MV-4-11 (cell line): ENCODE data around the gene GAPDHS.
A peak's percentile ranks its signal among the peaks of the same experiment; 100 is the strongest.

Source experiments
- DNase-seq: peaks from one replicate; lab custom pipeline; 2025; lab: John Stamatoyannopoulos, UW

The GAPDHS gene

GRCh38 chr19:35510626-35510964 is 22.7 kb upstream of the GAPDHS start:
- DNase-seq: no peak

- DNase-seq: no peak
These were observed 21.9 kb upstream of the GAPDHS start for GRCh38 chr19:35511337-35511736.

DNA sequence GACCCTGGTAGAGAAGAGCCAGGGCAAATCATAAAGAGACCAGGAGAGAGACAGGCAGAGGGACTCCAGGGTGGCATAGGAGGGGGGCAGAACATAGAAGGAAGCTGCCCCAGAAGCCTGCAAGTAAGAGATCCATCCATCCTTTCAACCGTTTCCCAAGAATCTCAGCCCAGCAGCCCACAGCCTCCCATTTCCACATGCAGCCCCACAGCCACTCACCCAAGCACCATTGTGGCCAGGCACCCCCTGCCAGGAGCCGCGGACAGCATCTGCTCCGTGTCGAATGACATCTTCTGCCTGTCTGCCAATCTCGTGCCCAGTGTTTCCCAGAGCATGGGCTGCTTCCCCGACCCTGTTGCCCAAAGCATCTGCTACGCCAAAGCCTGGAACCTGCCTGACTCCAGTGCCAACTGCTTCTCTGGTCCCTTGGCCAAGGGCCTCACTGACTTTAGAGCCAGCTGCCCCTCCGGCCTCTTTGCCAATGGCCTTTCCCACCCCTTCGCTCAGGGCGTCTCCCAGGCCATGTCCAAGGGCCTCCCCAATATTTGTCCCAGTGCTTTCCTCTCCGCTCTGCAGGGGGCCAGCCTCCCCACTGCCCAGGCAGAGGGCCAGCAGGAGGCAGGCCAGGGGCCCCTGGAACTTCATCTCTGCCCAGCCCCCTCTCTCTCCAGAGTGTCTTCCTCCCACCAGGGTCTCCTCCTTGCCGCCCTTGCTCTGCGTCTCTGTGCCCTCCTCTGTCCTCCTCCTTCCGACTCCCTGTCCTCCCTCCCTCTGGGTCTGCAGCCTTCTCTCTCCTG is 20.2 kb upstream of the GAPDHS start:
- DNase-seq: no peak

DNA sequence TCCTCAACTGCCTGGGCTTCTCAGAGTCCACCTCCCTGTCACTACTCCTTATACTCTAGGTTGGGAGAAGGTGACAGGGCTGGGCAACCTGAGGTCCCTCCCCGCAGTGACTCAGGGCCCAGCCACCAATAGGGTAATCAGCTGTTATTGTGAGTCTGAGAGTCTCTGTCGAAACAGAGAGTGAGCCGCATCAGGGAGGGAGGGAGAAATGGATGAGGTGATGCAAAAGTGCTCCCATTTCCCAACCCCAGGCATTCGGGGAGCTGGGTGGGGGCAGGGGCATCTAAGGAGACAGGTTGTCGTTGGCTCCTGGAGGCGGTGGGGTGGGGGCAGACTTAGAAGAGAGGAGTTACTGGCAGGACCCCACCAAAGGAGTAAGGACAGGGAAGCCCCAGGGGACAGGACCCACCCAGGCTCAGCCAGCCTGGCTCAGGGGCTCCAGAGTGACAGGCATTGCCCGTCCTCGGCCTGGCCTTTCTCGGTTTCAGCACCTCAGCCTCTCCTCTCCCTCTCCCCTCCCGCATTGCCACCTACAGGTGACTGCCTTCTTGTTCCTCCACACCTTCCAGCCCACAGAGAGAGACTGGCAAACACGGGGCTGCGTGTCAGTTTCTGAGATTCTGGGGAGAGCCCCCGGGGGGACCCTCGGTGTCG is 19.5 kb upstream of the GAPDHS start, which contains the start of gene DMKN:
Gene DMKN (minus strand): TSS at position 22 of the 654 bp plus-strand sequence. CDS start 174 bp downstream, outside the sequence.
- DNase-seq: no peak

GRCh38 chr19:35514282-35514809 is 18.9 kb upstream of the GAPDHS start:
- no peak for DNase-seq

DNA sequence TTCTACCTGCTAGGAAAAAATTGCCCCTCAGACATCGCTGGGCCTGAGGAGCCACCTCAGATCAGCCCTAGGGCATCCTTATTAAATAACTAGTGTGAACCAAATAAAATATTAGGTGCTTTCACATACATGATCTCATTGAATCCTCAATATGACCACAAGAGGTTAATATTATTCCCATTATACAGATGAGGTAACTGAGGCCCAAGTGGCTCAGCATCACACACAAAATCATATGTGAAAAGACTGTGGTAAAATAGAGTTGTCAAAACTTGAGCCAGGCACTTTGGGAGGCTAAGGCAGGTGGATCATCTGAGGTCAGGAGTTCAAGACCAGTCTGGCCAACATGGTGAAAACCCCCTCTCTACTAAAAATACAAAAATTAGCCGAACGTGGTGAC is 16.9 kb upstream of the GAPDHS start:
- DNase-seq: no peak

DNA sequence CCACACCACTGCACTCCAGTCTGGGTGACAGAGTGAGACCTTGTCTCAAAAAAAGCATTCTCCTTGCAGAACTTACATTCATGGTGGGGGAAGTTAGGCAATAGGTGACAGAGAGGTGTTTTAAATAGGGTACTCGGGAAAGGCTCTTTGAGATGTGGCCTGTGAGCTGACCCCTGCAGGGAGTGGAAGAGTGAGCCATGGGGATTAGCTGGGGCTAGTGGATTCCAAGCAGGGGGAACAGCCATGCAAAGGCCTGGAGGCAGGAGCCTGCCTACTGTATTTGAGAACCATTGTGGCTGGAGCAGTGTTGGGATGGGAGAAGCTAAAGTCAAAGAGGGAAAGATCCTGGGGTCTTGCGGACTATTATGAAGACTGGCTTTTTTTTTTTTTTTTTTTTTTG is 15.9 kb upstream of the GAPDHS start:
- no peak for DNase-seq

DNA sequence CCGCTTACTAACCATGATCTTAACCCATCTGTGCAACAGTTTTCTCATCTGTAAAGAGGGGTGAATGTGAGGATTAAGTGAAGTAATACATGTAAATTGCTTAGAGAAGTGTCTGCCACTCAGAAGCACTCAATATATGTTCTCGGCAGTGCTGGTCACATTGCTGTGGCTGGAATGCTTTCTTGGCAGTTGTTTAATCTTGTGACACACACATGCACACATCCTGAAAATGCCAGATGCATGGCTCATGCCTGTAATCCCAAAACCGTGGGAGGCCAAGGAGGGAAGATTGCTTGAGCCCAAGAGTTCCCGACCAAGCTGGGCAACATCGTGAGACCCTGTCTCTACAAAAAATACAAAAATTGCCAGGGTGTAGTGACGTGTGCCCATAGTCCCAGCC is 14.9 kb upstream of the GAPDHS start:
- no peak for DNase-seq

- DNase-seq: no peak
These were observed 14.0 kb upstream of the GAPDHS start for GRCh38 chr19:35519291-35519690.

GRCh38 chr19:35521124-35521743 is 12.0 kb upstream of the GAPDHS start:
- no peak for DNase-seq

- no peak for DNase-seq
These were observed 10.4 kb upstream of the GAPDHS start for GRCh38 chr19:35522745-35523327.

GRCh38 chr19:35524181-35524837 is 8.9 kb upstream of the GAPDHS start:
- no peak for DNase-seq

GRCh38 chr19:35525873-35526272 is 7.4 kb upstream of the GAPDHS start:
- DNase-seq: no peak

DNA sequence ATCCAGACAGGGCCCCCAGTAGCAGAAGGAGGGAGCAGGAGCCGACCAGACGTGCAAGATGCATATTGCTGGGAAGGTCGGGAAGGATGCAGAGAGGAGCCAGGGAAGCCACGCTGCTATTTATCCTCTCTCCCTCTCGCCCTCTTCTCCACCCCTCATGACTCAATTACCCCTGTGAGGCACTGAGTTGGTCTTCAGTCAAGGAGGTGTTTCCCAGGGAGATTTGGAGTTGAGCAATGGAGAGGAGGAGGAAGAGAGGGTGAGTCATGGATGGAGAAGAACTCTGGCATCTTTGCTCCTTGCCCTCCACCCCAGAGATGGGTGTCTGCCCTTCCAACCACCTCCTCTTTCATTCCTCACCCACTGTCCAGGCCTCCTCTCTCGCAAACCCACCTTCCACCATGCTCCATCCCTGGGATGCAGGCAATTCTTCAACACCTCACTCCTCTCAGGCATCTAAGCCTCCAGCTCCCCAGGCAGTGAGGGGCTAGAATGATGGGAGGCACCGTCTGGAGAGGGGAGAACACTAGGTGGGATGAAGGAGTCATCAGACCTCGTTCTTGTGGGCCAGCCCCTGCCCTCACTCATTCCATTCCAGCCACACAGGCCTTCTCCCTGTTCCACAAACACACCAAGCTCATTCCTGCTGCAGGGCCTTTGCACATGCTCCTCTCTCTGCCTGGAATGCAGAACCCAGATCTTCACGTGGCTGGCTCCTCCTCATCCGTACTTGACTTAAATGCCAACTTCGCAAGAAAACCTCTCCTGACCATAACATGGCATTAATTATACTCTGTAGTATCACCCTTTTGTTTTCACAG is 4.8 kb upstream of the GAPDHS start, which contains the start of gene SBSN:
Gene SBSN (minus strand): TSS at position 94 of the 821 bp plus-strand sequence. CDS start 30 bp downstream, at position 64.
- DNase-seq: no peak

GRCh38 chr19:35529241-35530218 is 3.7 kb upstream of the GAPDHS start:
- no peak for DNase-seq

DNA sequence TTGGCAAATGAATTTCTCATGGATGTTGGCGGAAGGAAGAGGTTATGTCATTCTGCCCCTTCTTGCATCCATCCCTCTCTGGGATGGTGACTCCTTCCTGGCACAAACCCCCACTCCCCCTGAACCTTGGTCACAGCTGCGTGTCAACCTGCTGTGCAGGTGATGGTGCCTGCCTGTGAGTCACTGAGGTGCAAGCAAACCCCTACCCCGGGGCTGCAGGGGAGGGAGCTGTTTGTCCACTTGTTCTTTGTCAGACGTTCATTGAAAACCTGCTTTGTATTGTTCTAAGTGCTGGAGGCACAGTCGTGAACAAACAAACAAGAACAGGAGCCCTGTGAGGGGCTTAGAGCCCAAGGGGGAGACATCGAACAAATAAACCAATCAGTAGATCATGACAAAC is 2.0 kb upstream of the GAPDHS start:
- DNase-seq: no peak

GRCh38 chr19:35533822-35534392 is 651 bp downstream of the GAPDHS start:
- peak; percentile 77 for DNase-seq

DNA sequence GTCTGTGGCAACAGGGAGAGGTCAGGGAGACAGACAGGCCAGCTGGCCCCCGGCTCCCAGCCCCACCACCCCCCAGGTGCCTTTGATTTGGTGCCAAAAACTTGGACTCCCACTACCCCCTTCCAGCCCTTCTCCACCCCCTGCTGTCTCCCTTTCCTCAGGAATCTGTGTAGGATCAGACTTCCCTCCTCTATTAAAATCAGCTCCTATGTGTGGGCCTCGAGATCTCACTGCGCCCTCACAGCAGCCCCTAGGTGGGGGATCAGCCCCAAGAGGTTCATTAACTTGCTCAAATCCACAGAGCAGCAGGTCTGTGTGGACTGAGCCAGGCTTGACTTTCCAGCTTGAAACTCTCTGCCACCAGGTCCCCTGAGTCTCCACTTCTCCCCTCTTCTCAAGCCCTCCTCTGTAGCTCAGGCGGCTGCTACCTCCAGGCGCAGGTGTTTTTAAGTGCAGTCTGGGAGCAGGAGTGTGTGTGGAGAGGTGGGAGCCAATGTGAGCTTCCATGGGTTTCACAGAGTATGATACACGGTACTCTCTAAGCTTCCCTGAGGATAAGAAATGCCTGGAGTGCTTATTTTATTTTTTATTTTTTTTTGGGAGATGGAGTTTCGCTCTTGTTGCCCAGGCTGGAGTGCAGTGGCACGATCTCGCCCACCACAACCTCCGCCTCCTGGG is 1.7 kb downstream of the GAPDHS start:
- DNase-seq: no peak

GRCh38 chr19:35539314-35539713 is 6.1 kb downstream of the GAPDHS start:
- no peak for DNase-seq
